Loucy (cell line): Measurements from ENCODE around the gene MYO1E.

ENCODE experiments used
- H2AFZ ChIP-seq: fragments of 200-600 bp; sonication (generic); 2 replicates; pipeline ENCODE4 v1.6.0; 2016; ENCODE audit warnings: antibody characterized with exemption, mild to moderate bottlenecking, low read length, moderate library complexity
- H3F3A ChIP-seq: fragments of 200-600 bp; 2 replicates; pipeline ENCODE4 v1.6.0; 2016; ENCODE audit warnings: antibody characterized with exemption, low read depth, mild to moderate bottlenecking
- H3K27me3 ChIP-seq: fragments of 200-600 bp; sonication (generic); 2 replicates; pipeline ENCODE4 v1.6.1; 2014; ENCODE audit warnings: low read length, mild to moderate bottlenecking; ENCODE audit not compliant: insufficient read depth, poor library complexity, severe bottlenecking
- H3K36me3 ChIP-seq: fragments of 200-600 bp; sonication (generic); 2 replicates; pipeline ENCODE4 v1.6.1; 2016; ENCODE audit warnings: low read length; ENCODE audit not compliant: insufficient read depth
- H3K4me1 ChIP-seq: fragments of 200-600 bp; sonication (generic); 2 replicates; pipeline ENCODE4 v1.5.1; 2014; ENCODE audit warnings: low read length, mild to moderate bottlenecking; ENCODE audit not compliant: insufficient read depth, poor library complexity, severe bottlenecking
- H3K4me2 ChIP-seq: fragments of 200-600 bp; sonication (generic); 2 replicates; pipeline ENCODE4 v1.6.0; 2014; ENCODE audit warnings: antibody characterized with exemption, low read length, low read depth, mild to moderate bottlenecking; ENCODE audit not compliant: poor library complexity, severe bottlenecking
- H3K4me3 ChIP-seq: fragments of 200-600 bp; sonication (generic); 2 replicates; pipeline ENCODE4 v1.5.1; 2014; ENCODE audit warnings: low read length, mild to moderate bottlenecking, mixed read lengths; ENCODE audit not compliant: poor library complexity, severe bottlenecking
- H3K79me2 ChIP-seq: fragments of 200-600 bp; sonication (generic); 2 replicates; pipeline ENCODE4 v1.6.1; 2014; ENCODE audit warnings: low read length; ENCODE audit not compliant: insufficient read depth
- H3K9ac ChIP-seq: fragments of 200-600 bp; sonication (generic); 2 replicates; pipeline ENCODE4 v1.6.0; 2014; ENCODE audit warnings: mild to moderate bottlenecking, low read depth, low read length, moderate library complexity; ENCODE audit not compliant: poor library complexity, severe bottlenecking
- H3K9me2 ChIP-seq: fragments of 200-600 bp; sonication (generic); replicated peaks from 2 replicates; pipeline ENCODE4 v1.6.1; 2016; ENCODE audit warnings: low read depth, low read length, mixed read lengths
- H3K9me3 ChIP-seq: fragments of 200-600 bp; sonication (generic); 2 replicates; pipeline ENCODE4 v1.6.1; 2014; ENCODE audit warnings: mild to moderate bottlenecking, antibody characterized with exemption, low read length, low read depth; ENCODE audit not compliant: insufficient read depth
- H4K20me1 ChIP-seq: fragments of 200-600 bp; sonication (generic); 2 replicates; pipeline ENCODE4 v1.6.0; 2014; ENCODE audit warnings: antibody characterized with exemption, low read length, mild to moderate bottlenecking; ENCODE audit not compliant: insufficient read depth, poor library complexity, severe bottlenecking
- CTCF ChIP-seq: fragments of 200-600 bp; sonication (generic); conservative IDR thresholded peaks from 2 replicates; pipeline ENCODE4 v1.5.1; 2014; ENCODE audit warnings: mild to moderate bottlenecking, antibody characterized with exemption, low read length
- EZH2phosphoT487 ChIP-seq: fragments of 200-600 bp; IDR thresholded peaks from 2 replicates; pipeline ENCODE4 v1.6.1; 2018; ENCODE audit warnings: antibody characterized with exemption, mild to moderate bottlenecking, moderate library complexity, borderline replicate concordance

The MYO1E gene

GRCh38 chr15:59222906-59223550 is 149.6 kb downstream of the MYO1E start:
- Histone ChIP-seq H3K9ac (no peak overlapping the region), H3F3A (no peaks in the 10 kb centered on the region), H3K4me1 (no peaks in the 10 kb centered on the region), H3K9me2 (no peaks in the 10 kb centered on the region), H3K9me3 (no peaks in the 10 kb centered on the region), H2AFZ (no peak overlapping the region), H4K20me1 (no peaks in the 10 kb centered on the region), H3K27me3 (no peaks in the 10 kb centered on the region), H3K79me2 (no peaks in the 10 kb centered on the region), H3K4me2 (no peak overlapping the region), H3K36me3 (no peaks in the 10 kb centered on the region), H3K4me3 (no peak overlapping the region)
- no peak for TF ChIP-seq EZH2phosphoT487
- no peak for TF ChIP-seq CTCF

GRCh38 chr15:59221511-59222505 is 150.9 kb downstream of the MYO1E start:
- no peaks in the 10 kb centered on the region for H3K9me2 ChIP-seq
- H3K9ac ChIP-seq = no peak overlapping the region
- H3K4me2 ChIP-seq = no peak overlapping the region
- no peak overlapping the region for H3K4me3 ChIP-seq
- TF ChIP-seq EZH2phosphoT487 (no peak), CTCF (no peak)
- H3K4me1 ChIP-seq = no peaks in the 10 kb centered on the region
- no peaks in the 10 kb centered on the region for H4K20me1 ChIP-seq
- H3K36me3 ChIP-seq = no peaks in the 10 kb centered on the region
- no peak overlapping the region for H2AFZ ChIP-seq
- no peaks in the 10 kb centered on the region for H3K79me2 ChIP-seq
- H3F3A ChIP-seq = no peaks in the 10 kb centered on the region
- H3K9me3 ChIP-seq = no peaks in the 10 kb centered on the region
- H3K27me3 ChIP-seq = no peaks in the 10 kb centered on the region

- no peak overlapping the region for H3K4me3 ChIP-seq
- H3K4me1 ChIP-seq = no peaks in the 10 kb centered on the region
- H3K9ac ChIP-seq = no peak overlapping the region
- H3F3A ChIP-seq = no peaks in the 10 kb centered on the region
- H3K27me3 ChIP-seq = no peaks in the 10 kb centered on the region
- H3K4me2 ChIP-seq = no peak overlapping the region
- H3K36me3 ChIP-seq = no peaks in the 10 kb centered on the region
- H2AFZ ChIP-seq = no peak overlapping the region
- no peaks in the 10 kb centered on the region for H4K20me1 ChIP-seq
- H3K9me2 ChIP-seq = no peaks in the 10 kb centered on the region
- TF ChIP-seq EZH2phosphoT487 (no peak), CTCF (no peak)
- no peaks in the 10 kb centered on the region for H3K79me2 ChIP-seq
- H3K9me3 ChIP-seq = no peaks in the 10 kb centered on the region
Measured at GRCh38 chr15:59218710-59219109, 154.0 kb downstream of the MYO1E start.
